ENCODE results near the gene FRA10AC1. TPM values are rescaled to one million over a fixed set of nuclear protein-coding genes. Genes with fewer than 3 reads are reported as not detected.

Gene FRA10AC1
- polyA plus RNA-seq, 2 of the 4 experiments (the other 2 are of a cell fraction): 11.1 to 20.5 TPM

GRCh38 chr10:93723153-93723552, 20.8 kb upstream of the FRA10AC1 start:
- ATAC-seq: no peak
- CTCF ChIA-PET: interaction anchor here (0.9 to 1.2 kb wide), 2 partner anchors 20 to 116 kb away, joined by 3 read pairs; no protein-coding TSS in a partner anchor
- POLR2A ChIA-PET: interaction anchor here (1.2 kb wide), 1 partner anchor 21 kb away, joined by 4 read pairs; the partner anchor contains the start of gene FRA10AC1
- Histone ChIP-seq H3K27ac (0 out of 6 replicates have a peak overlapping the region, but pooled peaks of 1 of the 2 experiments have one; percentile 18), H3K4me3 (no peak overlapping the region), H3K4me1 (peaks cover 9% of the 10 kb centered on the region; the same call in 2 of the 3 replicates), H3K9me3 (peaks cover 3% of the 10 kb centered on the region; the same call in 1 of the 3 replicates), H3K4me2 (no peak overlapping the region)
- 75% methylated on average over 2 of the region's 2 CpGs for WGBS (ENCODE audit: missing lambda C conversion rate)
- peak; percentile 36 for FAIRE-seq
- DNase-seq (ENCODE audit: low read depth in 1 of 2, low spot score in 1 of 2): no peak
- TF ChIP-seq ZFP36 (IDR thresholded peaks at IDR 0.05; ENCODE audit: borderline replicate concordance, partially characterized antibody) (no peak), EHF (CRISPR knock-in tag; IDR thresholded peaks at IDR 0.05) (no peak), FOSB (CRISPR knock-in tag; IDR thresholded peaks at IDR 0.05) (no peak), NFE2L2 (conservative IDR thresholded peaks at IDR 0.05; ENCODE audit: low read length) (no peak), SREBF2 (IDR thresholded peaks at IDR 0.05) (no peak)

- H3K4me2 ChIP-seq: peak overlapping the region; percentile 5; the same call in 1 of the 3 replicates
- 0 out of 6 replicates have a peak overlapping the region, but pooled peaks of 1 of the 2 experiments have one; percentile 18 for H3K27ac ChIP-seq
- ChIA-PET POLR2A (interaction anchor here (1.2 kb wide), 1 partner anchor 20 kb away, joined by 4 read pairs; the partner anchor contains the start of gene FRA10AC1), CTCF (interaction anchor here (0.8 to 1.2 kb wide), 3 partner anchors 16 to 117 kb away, joined by 3 read pairs; no protein-coding TSS in a partner anchor)
- peaks cover 9% of the 10 kb centered on the region; the same call in 2 of the 3 replicates for H3K4me1 ChIP-seq
- TF ChIP-seq GATA3 (IDR thresholded peaks at IDR 0.05; ENCODE audit: borderline replicate concordance): no peak
- no peak for TF ChIP-seq HMGXB4 (CRISPR knock-in tag; IDR thresholded peaks at IDR 0.05; ENCODE audit: borderline replicate concordance)
- TF ChIP-seq KDM5A (IDR thresholded peaks at IDR 0.05): no peak
- TF ChIP-seq USF2 (IDR thresholded peaks at IDR 0.05): no peak
- TF ChIP-seq CHD4 (IDR thresholded peaks at IDR 0.05; ENCODE audit: borderline replicate concordance): no peak
- no peak for TF ChIP-seq PHF8 (IDR thresholded peaks at IDR 0.05; ENCODE audit: borderline replicate concordance, low read depth)
- no peak for TF ChIP-seq POLR2AphosphoS2 (conservative IDR thresholded peaks at IDR 0.05; ENCODE audit: low read length)
- no peak for TF ChIP-seq REST (IDR thresholded peaks at IDR 0.05)
- TF ChIP-seq FOSL2 (IDR thresholded peaks at IDR 0.05): peak; percentile 3; the same call in 1 of the 2 replicates
- no peak for TF ChIP-seq FOSL2 (CRISPR knock-in tag; IDR thresholded peaks at IDR 0.05)
- ATAC-seq: peak; percentile 62 to 73; a peak in 4 of 6 replicates
- peaks cover 3% of the 10 kb centered on the region; the same call in 1 of the 3 replicates for H3K9me3 ChIP-seq
- no peak for FAIRE-seq
- peak; percentile 39 to 47 for DNase-seq (ENCODE audit: low read depth in 1 of 2, low spot score in 1 of 2)
- no peak overlapping the region for H3K4me3 ChIP-seq
Measured at GRCh38 chr10:93722550-93722949, 20.2 kb upstream of the FRA10AC1 start.

GRCh38 chr10:93719901-93720300, 17.5 kb upstream of the FRA10AC1 start:
- ChIA-PET CTCF (interaction anchor here (0.6 to 1.8 kb wide), 5 partner anchors 10 to 586 kb away, joined by 3 to 6 read pairs (median 4); no protein-coding TSS in a partner anchor), POLR2A (no interaction called here)
- DNase-seq (ENCODE audit: low read depth in 1 of 2, low spot score in 1 of 2) (no peak), ATAC-seq (no peak), FAIRE-seq (no peak)
- H3K4me1 ChIP-seq: peaks cover 18% of the 10 kb centered on the region; the same call in 2 of the 3 replicates
- WGBS (ENCODE audit: missing lambda C conversion rate): 54% methylated on average over 3 of the region's 3 CpGs
- H3K9me3 ChIP-seq: no peaks in the 10 kb centered on the region
- H3K4me3 ChIP-seq: no peak overlapping the region
- no peak overlapping the region for H3K4me2 ChIP-seq
- no peak overlapping the region for H3K27ac ChIP-seq
- TF ChIP-seq KDM1A (IDR thresholded peaks at IDR 0.05; ENCODE audit: low read depth): no peak
- TF ChIP-seq MAX (IDR thresholded peaks at IDR 0.05): no peak
- TF ChIP-seq NPAS2 (CRISPR knock-in tag; IDR thresholded peaks at IDR 0.05; ENCODE audit: borderline replicate concordance): no peak
- no peak for TF ChIP-seq FOSL2 (IDR thresholded peaks at IDR 0.05)
- no peak for TF ChIP-seq FOSL2 (CRISPR knock-in tag; IDR thresholded peaks at IDR 0.05)
- TF ChIP-seq HOXB5 (CRISPR knock-in tag; IDR thresholded peaks at IDR 0.05): no peak
- no peak for TF ChIP-seq GATA3 (IDR thresholded peaks at IDR 0.05; ENCODE audit: borderline replicate concordance)
